Right lobe of liver (tissue), 6 donors: ENCODE results near the gene LYPD6. TPM values are rescaled to one million over a fixed set of nuclear protein-coding genes. Genes with fewer than 3 reads are reported as not detected.

Source experiments
- ATAC-seq, 4 donors: fragments of 200-7000 bp; cut with Tn5 transposase; one replicate each; pipeline ENCODE4 v1.9.1; 2020; ENCODE audit warnings: mild to moderate bottlenecking in 4 of 4, moderate library complexity in 4 of 4
- DNase-seq, 3 donors: peaks; one replicate each; pipeline ENCODE4 v3.0.0-alpha.2; 2020
- H3K27ac ChIP-seq, 3 donors: fragments of 200-600 bp; one replicate each; pipeline ENCODE4 v1.8.0; 2022
- H3K27me3 ChIP-seq, 2 donors: fragments of 200-600 bp; one replicate each; pipeline ENCODE4 v1.8.0; 2022
- H3K36me3 ChIP-seq, 4 donors: fragments of 200-600 bp; sonication (generic) in 1 of 4; one replicate each; pipeline versions ENCODE4 v1.5.1 to v1.8.0; 2017 to 2022; ENCODE audit warnings: control low read depth in 1 of 4
- H3K4me1 ChIP-seq, 4 donors: fragments of 200-600 bp; sonication (generic) in 1 of 4; one replicate each; pipeline versions ENCODE4 v1.5.1 to v1.8.0; 2017 to 2022; ENCODE audit warnings: control low read depth in 1 of 4
- H3K4me3 ChIP-seq, 3 donors: fragments of 200-600 bp; one replicate each; pipeline ENCODE4 v1.8.0; 2022
- H3K9me3 ChIP-seq, 4 donors: fragments of 200-600 bp; sonication (generic) in 1 of 4; one replicate each; pipeline versions ENCODE4 v1.5.1 to v1.8.0; 2017 to 2022; ENCODE audit warnings: control low read depth in 1 of 4
- POLR2A ChIP-seq: fragments of 450-650 bp; IDR thresholded peaks from one replicate; pipeline ENCODE4 v1.6.1; 2017; ENCODE audit warnings: antibody characterized with exemption, mild to moderate bottlenecking
- WGBS: methylation state at CpG from one replicate; pipeline ENCODE4 v1.1.6; 2018; ENCODE audit warnings: low coverage, low lambda C conversion rate; ENCODE audit not compliant: insufficient coverage; ENCODE audit errors: missing lambda C conversion rate; 5-methylcytosine and 5-hydroxymethylcytosine counted together
- intact Hi-C, 2 donors: fragments of 100-400 bp; cut with DNase I; formaldehyde crosslinking; loops; one replicate each; pipeline versions ENCODE4 v1.11.2 to v1.14.1; 2022
- total RNA-seq, 6 experiments: library from RNA; depleted of rRNA in 2 of 6; stranded (reverse); fragments of >200 nt in 2 of 6; fragmentation: NEBNext Ultra II Directional in 3 of 6; extraction: Animal tissue kit (Norgen Biotek cat#: 25700) in 3 of 6; gene quantifications; one replicate each; pipeline versions ENCODE4 v1.1.0 to v1.2.4, GENCODE V29; 2016 to 2023
- TF ChIP-seq, protein P1 (sequence below), 4 donors: fragments of 200-600 bp in 3 of 4; fragments of 450-650 bp in 1 of 4; IDR thresholded peaks; one replicate each; pipeline versions ENCODE4 v1.5.1 to v1.8.0; 2016 to 2022; ENCODE audit warnings: antibody characterized with exemption in 4 of 4, mild to moderate bottlenecking in 2 of 4
- donor health status: DM: no; HTN: yes; CAD: no.
- donor health status: DM: no; HTN: no; CAD: no.
- donor health status: DM: no; HTN: no; CAD: no.
- donor health status: DM: no; HTN: yes; CAD: no.
- donor health status: DM: no; HTN: yes; CAD: no.

LYPD6 gene
- total RNA-seq, 6 experiments from 2014 or later = 0.04 to 0.26 (median 0.12) TPM; not detected in 2

DNA sequence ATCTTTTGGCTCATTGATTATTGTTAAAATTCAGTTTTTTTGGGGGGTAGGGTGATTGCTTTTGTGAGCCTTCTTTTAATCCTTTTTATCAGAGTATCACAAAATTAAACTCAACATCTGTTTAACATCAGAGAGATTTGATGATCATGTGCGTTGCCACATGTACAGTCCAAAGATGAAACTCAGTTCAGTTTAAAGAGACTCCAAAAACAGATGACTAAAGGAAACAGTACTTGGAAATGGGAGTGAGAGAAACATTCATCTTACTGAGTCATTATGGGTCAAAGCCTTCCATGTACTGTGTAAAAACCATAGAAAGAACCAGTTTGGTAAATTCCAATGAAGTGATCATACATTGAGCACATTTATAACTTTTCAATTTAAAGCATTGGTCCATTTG is 53.0 kb downstream of the LYPD6 start:
- 61% methylated on average over 1 of the region's 1 CpG for WGBS
- ATAC-seq (no peak), DNase-seq (no peak)
- Histone ChIP-seq H3K27me3 (no peaks in the 10 kb centered on the region), H3K9me3 (no peaks in the 10 kb centered on the region), H3K4me1 (no peaks in the 10 kb centered on the region), H3K4me3 (no peak overlapping the region), H3K36me3 (no peaks in the 10 kb centered on the region), H3K27ac (no peak overlapping the region)
- TF ChIP-seq POLR2A = no peak
- TF ChIP-seq, protein P1, sequence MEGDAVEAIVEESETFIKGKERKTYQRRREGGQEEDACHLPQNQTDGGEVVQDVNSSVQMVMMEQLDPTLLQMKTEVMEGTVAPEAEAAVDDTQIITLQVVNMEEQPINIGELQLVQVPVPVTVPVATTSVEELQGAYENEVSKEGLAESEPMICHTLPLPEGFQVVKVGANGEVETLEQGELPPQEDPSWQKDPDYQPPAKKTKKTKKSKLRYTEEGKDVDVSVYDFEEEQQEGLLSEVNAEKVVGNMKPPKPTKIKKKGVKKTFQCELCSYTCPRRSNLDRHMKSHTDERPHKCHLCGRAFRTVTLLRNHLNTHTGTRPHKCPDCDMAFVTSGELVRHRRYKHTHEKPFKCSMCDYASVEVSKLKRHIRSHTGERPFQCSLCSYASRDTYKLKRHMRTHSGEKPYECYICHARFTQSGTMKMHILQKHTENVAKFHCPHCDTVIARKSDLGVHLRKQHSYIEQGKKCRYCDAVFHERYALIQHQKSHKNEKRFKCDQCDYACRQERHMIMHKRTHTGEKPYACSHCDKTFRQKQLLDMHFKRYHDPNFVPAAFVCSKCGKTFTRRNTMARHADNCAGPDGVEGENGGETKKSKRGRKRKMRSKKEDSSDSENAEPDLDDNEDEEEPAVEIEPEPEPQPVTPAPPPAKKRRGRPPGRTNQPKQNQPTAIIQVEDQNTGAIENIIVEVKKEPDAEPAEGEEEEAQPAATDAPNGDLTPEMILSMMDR (IDR thresholded peaks at IDR 0.05) = no peak
- intact Hi-C loops = no loop called here

DNA sequence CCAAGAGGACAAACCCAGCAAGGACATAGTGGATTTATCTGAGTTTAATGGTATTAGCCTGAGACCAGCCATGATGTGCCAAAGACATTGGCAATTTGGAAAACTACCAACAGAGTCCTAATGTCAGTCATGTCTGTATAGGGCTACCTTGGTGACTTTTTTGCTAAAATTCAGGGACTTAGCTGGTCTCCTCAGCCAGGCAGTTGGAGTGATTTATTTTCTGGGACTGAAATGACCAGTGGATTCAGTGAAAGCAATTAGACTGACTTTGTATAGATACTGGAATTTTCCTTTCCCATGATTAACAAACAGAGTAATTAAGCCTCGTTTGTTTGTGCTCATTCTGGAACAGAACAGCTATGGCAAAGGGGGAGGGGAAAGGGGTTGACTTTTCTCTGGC is 55.0 kb downstream of the LYPD6 start:
- Histone ChIP-seq H3K4me1 (no peaks in the 10 kb centered on the region), H3K27ac (no peak overlapping the region), H3K36me3 (no peaks in the 10 kb centered on the region), H3K4me3 (no peak overlapping the region), H3K9me3 (no peaks in the 10 kb centered on the region), H3K27me3 (no peaks in the 10 kb centered on the region)
- TF ChIP-seq POLR2A = no peak
- TF ChIP-seq, protein P1 (IDR thresholded peaks at IDR 0.05) = no peak
- no peak for DNase-seq
- intact Hi-C loops = no loop called here
- 54% methylated on average over 1 of the region's 1 CpG for WGBS
- ATAC-seq = no peak

DNA sequence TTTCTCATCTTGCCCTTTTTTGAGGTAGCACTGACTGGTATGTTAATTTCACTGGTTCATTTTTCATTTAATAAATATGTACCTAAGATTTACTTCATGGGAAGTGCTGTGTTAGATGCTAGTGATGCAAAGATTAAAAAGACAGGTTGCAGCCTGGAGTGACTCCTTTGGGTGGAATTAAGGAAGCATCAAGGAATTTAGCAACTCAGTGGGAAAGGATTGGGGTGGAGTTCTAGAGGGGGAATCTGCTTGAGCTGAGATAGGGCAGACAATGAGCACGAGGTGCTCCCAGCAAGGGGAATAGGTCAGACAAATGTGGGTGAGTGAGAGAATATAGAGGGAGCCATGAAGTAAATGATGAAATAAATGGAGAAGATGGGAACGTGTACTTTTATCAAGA is 57.0 kb downstream of the LYPD6 start:
- 55% methylated on average over 2 of the region's 2 CpGs for WGBS

DNA sequence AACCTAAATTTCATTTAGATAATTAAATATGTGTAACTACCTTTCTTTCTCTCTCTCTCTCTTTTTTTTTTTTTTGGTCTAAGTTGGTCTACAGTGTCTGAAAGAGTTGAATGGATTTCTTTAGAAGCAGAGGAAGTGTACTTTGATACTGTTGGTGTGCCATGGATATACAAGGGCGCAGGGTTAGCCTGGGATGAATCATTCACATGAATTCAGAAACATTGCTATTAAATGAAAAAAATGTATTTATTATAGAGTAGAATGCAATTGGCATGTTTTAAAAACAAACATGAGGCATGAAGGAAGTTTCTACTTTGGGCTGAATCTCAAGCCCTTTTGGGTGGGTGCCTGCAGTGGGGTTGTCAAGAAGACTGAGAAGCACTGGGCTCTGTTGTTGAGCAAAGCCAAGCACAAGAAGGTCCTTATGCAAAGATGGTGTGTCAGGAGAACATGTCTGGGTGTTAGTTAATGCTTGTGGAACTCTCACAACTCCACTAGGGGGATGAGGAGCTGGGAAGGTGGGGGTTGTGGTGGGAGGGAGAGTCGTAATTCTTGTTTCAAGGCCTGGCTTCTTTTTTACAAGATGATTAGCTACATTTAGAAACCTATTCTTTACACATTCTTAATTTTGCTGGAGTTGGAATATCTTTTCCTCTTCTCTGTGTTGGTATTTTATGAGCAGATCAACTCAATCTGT is 57.9 kb downstream of the LYPD6 start:
- ATAC-seq (no peak), DNase-seq (no peak)
- Histone ChIP-seq H3K4me1 (no peaks in the 10 kb centered on the region), H3K9me3 (no peaks in the 10 kb centered on the region), H3K4me3 (no peak overlapping the region), H3K27me3 (no peaks in the 10 kb centered on the region), H3K36me3 (no peaks in the 10 kb centered on the region), H3K27ac (no peak overlapping the region)
- intact Hi-C loops = no loop called here
- TF ChIP-seq, protein P1 (IDR thresholded peaks at IDR 0.05) = no peak
- TF ChIP-seq POLR2A = no peak
- 54% methylated on average over 2 of the region's 2 CpGs for WGBS

More for the DNA sequence above, 57.0 kb downstream of the LYPD6 start:
- Histone ChIP-seq H3K27me3 (no peaks in the 10 kb centered on the region), H3K27ac (no peak overlapping the region), H3K9me3 (no peaks in the 10 kb centered on the region), H3K36me3 (no peaks in the 10 kb centered on the region), H3K4me3 (no peak overlapping the region), H3K4me1 (no peaks in the 10 kb centered on the region)
- ATAC-seq (no peak), DNase-seq (no peak)
- TF ChIP-seq POLR2A = no peak
- TF ChIP-seq, protein P1 (IDR thresholded peaks at IDR 0.05) = no peak
- intact Hi-C loops = no loop called here
